Keratinocyte (primary cell): Measurements from ENCODE around the gene EIF2B2.

Experiments
- CTCF ChIP-seq, 3 experiments: IDR thresholded peaks in 1 of 3; conservative IDR thresholded peaks in 1 of 3; optimal IDR thresholded peaks in 1 of 3; 2 replicates in 2 of 3; 3 replicates in 1 of 3; pipeline versions ENCODE3 to v1.5.1; 2011; ENCODE audit warnings: low read length in 3 of 3, mild to moderate bottlenecking in 3 of 3, moderate library complexity in 2 of 3, control low read depth in 1 of 3, inconsistent platforms in 1 of 3; ENCODE audit not compliant: insufficient read depth in 2 of 3; ENCODE audit errors: extremely low read depth in 1 of 3
- EZH2 ChIP-seq: IDR thresholded peaks from one replicate; pipeline ENCODE4 v1.6.1; 2012; ENCODE audit warnings: inconsistent platforms, mild to moderate bottlenecking, low read length, moderate library complexity

GRCh38 chr14:75025876-75026275 lies 23.2 kb downstream of the EIF2B2 start:
- no peak for TF ChIP-seq CTCF (optimal IDR thresholded peaks at IDR 0.05 in 1 of 3, IDR thresholded peaks at IDR 0.05 in 1 of 3, conservative IDR thresholded peaks at IDR 0.05 in 1 of 3; ENCODE audit: extremely low read depth in 1 of 3, insufficient read depth in 2 of 3, low read length in 3 of 3)
- TF ChIP-seq EZH2: no peak
